PC-9 (cell line): ENCODE data around the gene LIMCH1. TPM values are rescaled to one million over a fixed set of nuclear protein-coding genes. Genes with fewer than 3 reads are reported as not detected.

Experiments used
- BruUV-seq: library from RNA; stranded (reverse); fragments of 400-500 nt; replicated peaks from 2 replicates; lab custom pipeline; 2021; lab: Mats Ljungman, UMichigan
- CTCF ChIA-PET: fragments of 300-600 bp; sonication (Branson Sonifier 250); formaldehyde crosslinking; loops from one replicate; lab custom pipeline; 2022; ENCODE audit warnings: antibody characterized with exemption; lab: Charles Lee
- POLR2A ChIA-PET: fragments of 300-600 bp; sonication (Branson Sonifier 250); formaldehyde crosslinking; loops from one replicate; lab custom pipeline; 2022; ENCODE audit warnings: antibody characterized with exemption; ENCODE audit not compliant: unreplicated experiment; lab: Charles Lee
- DNase-seq, 2 experiments: peaks; one replicate each; pipeline versions ENCODE4 v3.0.0 to v3.0.0-alpha.2; 2015 to 2022; ENCODE audit warnings: mixed read lengths in 1 of 2
- H2AFZ ChIP-seq: fragments of 200-600 bp; sonication (generic); 2 replicates; pipeline ENCODE4 v1.8.1; 2017; ENCODE audit warnings: antibody characterized with exemption
- H3F3A ChIP-seq: fragments of 200-600 bp; sonication (generic); 2 replicates; pipeline ENCODE4 v1.8.1; 2017; ENCODE audit warnings: antibody characterized with exemption, mild to moderate bottlenecking, low read depth; ENCODE audit not compliant: insufficient read depth
- H3K27ac ChIP-seq: fragments of 200-600 bp; sonication (generic); 2 replicates; pipeline ENCODE4 v1.6.1; 2016; ENCODE audit warnings: mixed run types
- H3K27me3 ChIP-seq: fragments of 200-600 bp; sonication (generic); 2 replicates; pipeline ENCODE4 v1.6.1; 2016; ENCODE audit warnings: low read depth, mixed run types; ENCODE audit not compliant: insufficient read depth
- H3K36me3 ChIP-seq: fragments of 200-600 bp; sonication (generic); 2 replicates; pipeline ENCODE4 v1.6.1; 2016; ENCODE audit warnings: low read depth, mixed run types
- H3K4me1 ChIP-seq: fragments of 200-600 bp; sonication (generic); replicated peaks from 2 replicates; pipeline ENCODE4 v1.6.1; 2016; ENCODE audit warnings: mixed run types; ENCODE audit not compliant: insufficient read depth
- H3K4me2 ChIP-seq: fragments of 200-600 bp; sonication (generic); 2 replicates; pipeline ENCODE4 v1.6.1; 2017; ENCODE audit warnings: mixed run types
- H3K4me3 ChIP-seq: fragments of 200-600 bp; sonication (generic); 2 replicates; pipeline ENCODE4 v1.6.1; 2016; ENCODE audit warnings: mixed run types
- H3K79me2 ChIP-seq: fragments of 200-600 bp; sonication (generic); 2 replicates; pipeline ENCODE4 v1.6.1; 2017; ENCODE audit warnings: low read depth, mixed run types
- H3K9me2 ChIP-seq: fragments of 200-600 bp; sonication (generic); 2 replicates; pipeline ENCODE4 v1.8.1; 2017; ENCODE audit warnings: mild to moderate bottlenecking; ENCODE audit not compliant: insufficient read depth
- H3K9me3 ChIP-seq: fragments of 200-600 bp; sonication (generic); 2 replicates; pipeline ENCODE4 v1.8.1; 2016; ENCODE audit warnings: low read depth; ENCODE audit not compliant: insufficient read depth
- H4K20me1 ChIP-seq: fragments of 200-600 bp; sonication (generic); 2 replicates; pipeline ENCODE4 v1.8.1; 2017; ENCODE audit not compliant: insufficient read depth
- EZH2 ChIP-seq: fragments of 200-600 bp; sonication (generic); IDR thresholded peaks from 2 replicates; pipeline ENCODE4 v1.8.0; 2017; ENCODE audit warnings: antibody characterized with exemption, low read depth
- intact Hi-C: fragments of 100-400 bp; cut with micrococcal nuclease; formaldehyde crosslinking; loops from one replicate; pipeline ENCODE4 v1.10.0; 2022; ENCODE audit not compliant: unreplicated experiment
- total RNA-seq: library from RNA; stranded (reverse); gene quantifications from 2 replicates; pipeline ENCODE4 v1.2.3, GENCODE V29; 2021
- TF ChIP-seq, protein P1 (sequence below): fragments of 200-600 bp; sonication (generic); conservative IDR thresholded peaks from 2 replicates; pipeline ENCODE4 v1.6.1; 2017; ENCODE audit warnings: mixed run types, antibody characterized with exemption, mild to moderate bottlenecking, moderate library complexity

Gene LIMCH1
- total RNA-seq, 1 experiment from 2014 or later = 339 TPM

DNA sequence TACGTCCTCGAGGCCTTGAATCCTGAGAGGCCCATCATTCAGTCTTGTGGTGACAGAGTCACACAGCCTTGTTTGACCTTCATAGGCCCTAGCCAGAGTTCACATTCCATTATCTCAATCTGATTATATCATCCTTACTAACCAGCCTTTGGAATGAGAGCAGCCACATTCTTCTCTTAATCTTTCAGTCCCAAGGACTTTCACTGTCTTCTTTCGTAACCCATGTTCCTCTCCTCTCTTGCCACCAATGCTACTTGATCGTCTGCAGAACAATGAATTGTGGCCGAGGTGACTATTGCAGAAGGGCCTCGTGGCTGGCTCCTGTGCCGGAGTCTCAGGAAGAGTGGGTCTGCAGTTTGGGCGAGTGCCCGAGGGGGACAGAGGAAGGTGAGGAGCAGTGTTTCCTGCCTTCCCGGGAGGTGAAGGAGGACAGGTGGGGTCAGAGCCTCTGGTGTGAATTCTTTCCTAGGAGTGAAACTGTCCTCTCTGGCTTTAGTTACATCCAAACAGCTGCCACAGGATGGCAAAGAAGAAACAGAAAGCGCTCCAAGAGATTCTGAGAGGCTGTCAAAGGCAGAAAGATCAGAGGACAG is 94.6 kb downstream of the LIMCH1 start:
- H3K4me3 ChIP-seq = no peak overlapping the region
- H3K27ac ChIP-seq = no peak overlapping the region
- no peaks in the 10 kb centered on the region for H4K20me1 ChIP-seq
- BruUV-seq = no TSS peak
- H3F3A ChIP-seq = no peaks in the 10 kb centered on the region
- H3K9me3 ChIP-seq = no peaks in the 10 kb centered on the region
- no peaks in the 10 kb centered on the region for H3K4me1 ChIP-seq
- no peaks in the 10 kb centered on the region for H3K27me3 ChIP-seq
- intact Hi-C loops = no loop called here
- no peak for DNase-seq
- TF ChIP-seq, protein P1, sequence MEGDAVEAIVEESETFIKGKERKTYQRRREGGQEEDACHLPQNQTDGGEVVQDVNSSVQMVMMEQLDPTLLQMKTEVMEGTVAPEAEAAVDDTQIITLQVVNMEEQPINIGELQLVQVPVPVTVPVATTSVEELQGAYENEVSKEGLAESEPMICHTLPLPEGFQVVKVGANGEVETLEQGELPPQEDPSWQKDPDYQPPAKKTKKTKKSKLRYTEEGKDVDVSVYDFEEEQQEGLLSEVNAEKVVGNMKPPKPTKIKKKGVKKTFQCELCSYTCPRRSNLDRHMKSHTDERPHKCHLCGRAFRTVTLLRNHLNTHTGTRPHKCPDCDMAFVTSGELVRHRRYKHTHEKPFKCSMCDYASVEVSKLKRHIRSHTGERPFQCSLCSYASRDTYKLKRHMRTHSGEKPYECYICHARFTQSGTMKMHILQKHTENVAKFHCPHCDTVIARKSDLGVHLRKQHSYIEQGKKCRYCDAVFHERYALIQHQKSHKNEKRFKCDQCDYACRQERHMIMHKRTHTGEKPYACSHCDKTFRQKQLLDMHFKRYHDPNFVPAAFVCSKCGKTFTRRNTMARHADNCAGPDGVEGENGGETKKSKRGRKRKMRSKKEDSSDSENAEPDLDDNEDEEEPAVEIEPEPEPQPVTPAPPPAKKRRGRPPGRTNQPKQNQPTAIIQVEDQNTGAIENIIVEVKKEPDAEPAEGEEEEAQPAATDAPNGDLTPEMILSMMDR = no peak
- H3K4me2 ChIP-seq = no peak overlapping the region
- no peaks in the 10 kb centered on the region for H3K9me2 ChIP-seq
- ChIA-PET POLR2A (no interaction called here), CTCF (no interaction called here)
- no peaks in the 10 kb centered on the region for H3K79me2 ChIP-seq
- H2AFZ ChIP-seq = no peak overlapping the region
- H3K36me3 ChIP-seq = peaks cover 5% of the 10 kb centered on the region

DNA sequence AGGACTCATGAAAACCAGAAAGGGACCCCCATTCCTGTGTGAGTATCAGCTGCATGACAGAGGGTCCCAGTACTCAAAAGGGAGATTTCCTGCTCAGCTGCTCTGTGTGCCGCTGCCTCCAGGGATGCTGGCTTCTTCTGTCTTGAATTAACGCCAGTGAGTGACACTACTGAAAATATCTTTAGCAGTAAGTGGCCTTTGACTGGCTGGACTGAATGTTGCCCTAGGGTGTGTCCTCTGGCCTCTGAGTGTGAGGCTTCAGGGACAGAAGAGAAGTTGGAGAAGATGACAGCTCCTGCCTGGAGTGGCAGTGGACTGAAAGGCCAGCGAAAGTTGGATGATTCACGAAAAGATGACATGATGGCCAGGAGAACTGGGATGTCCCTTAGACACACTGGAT is 95.4 kb downstream of the LIMCH1 start:
- ChIA-PET CTCF (no interaction called here), POLR2A (no interaction called here)
- H3K4me1 ChIP-seq = no peaks in the 10 kb centered on the region
- no peak overlapping the region for H3K27ac ChIP-seq
- no peaks in the 10 kb centered on the region for H3F3A ChIP-seq
- H3K4me3 ChIP-seq = no peak overlapping the region
- H3K9me3 ChIP-seq = no peaks in the 10 kb centered on the region
- H3K4me2 ChIP-seq = no peak overlapping the region
- H3K9me2 ChIP-seq = no peaks in the 10 kb centered on the region
- intact Hi-C loops = no loop called here
- no peak for TF ChIP-seq EZH2
- TF ChIP-seq, protein P1 = no peak
- no peak overlapping the region for H2AFZ ChIP-seq
- H3K79me2 ChIP-seq = no peaks in the 10 kb centered on the region
- peaks cover 5% of the 10 kb centered on the region for H3K36me3 ChIP-seq
- no peak for DNase-seq
- no TSS peak for BruUV-seq
- H4K20me1 ChIP-seq = no peaks in the 10 kb centered on the region; the same call in 1 of the 2 replicates
- H3K27me3 ChIP-seq = no peaks in the 10 kb centered on the region

DNA sequence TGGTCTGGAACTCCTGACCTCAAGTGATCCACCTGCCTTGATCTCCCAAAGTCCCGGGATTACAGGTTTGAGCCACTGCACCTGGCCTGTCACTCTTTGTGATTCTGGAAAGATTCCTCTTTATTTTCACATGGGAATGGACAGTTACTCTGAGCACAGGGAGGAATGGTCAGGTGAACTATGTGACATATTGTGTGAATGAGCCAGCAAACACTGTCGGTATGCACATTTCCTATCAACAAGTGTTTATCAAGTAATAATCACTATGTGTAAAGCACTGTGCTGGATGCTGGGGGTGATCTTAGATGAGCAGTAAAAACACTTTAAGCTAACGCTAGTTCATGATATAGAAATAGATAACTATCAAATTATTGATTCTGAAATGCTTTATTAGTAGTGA is 97.5 kb downstream of the LIMCH1 start:
- Histone ChIP-seq H3K79me2 (no peaks in the 10 kb centered on the region), H4K20me1 (no peaks in the 10 kb centered on the region; the same call in 1 of the 2 replicates), H3K27me3 (no peaks in the 10 kb centered on the region), H2AFZ (no peak overlapping the region), H3K4me1 (no peaks in the 10 kb centered on the region), H3K4me2 (no peak overlapping the region), H3F3A (no peaks in the 10 kb centered on the region), H3K36me3 (peaks cover 5% of the 10 kb centered on the region), H3K27ac (no peak overlapping the region), H3K9me3 (no peaks in the 10 kb centered on the region), H3K9me2 (no peaks in the 10 kb centered on the region), H3K4me3 (no peak overlapping the region)
- CTCF ChIA-PET = no interaction called here
- POLR2A ChIA-PET = no interaction called here
- no TSS peak for BruUV-seq
- TF ChIP-seq, protein P1 = no peak
- no peak for TF ChIP-seq EZH2
- DNase-seq = no peak
- intact Hi-C loops = no loop called here
